Measurements from ENCODE around the gene THRA.

The THRA gene

DNA sequence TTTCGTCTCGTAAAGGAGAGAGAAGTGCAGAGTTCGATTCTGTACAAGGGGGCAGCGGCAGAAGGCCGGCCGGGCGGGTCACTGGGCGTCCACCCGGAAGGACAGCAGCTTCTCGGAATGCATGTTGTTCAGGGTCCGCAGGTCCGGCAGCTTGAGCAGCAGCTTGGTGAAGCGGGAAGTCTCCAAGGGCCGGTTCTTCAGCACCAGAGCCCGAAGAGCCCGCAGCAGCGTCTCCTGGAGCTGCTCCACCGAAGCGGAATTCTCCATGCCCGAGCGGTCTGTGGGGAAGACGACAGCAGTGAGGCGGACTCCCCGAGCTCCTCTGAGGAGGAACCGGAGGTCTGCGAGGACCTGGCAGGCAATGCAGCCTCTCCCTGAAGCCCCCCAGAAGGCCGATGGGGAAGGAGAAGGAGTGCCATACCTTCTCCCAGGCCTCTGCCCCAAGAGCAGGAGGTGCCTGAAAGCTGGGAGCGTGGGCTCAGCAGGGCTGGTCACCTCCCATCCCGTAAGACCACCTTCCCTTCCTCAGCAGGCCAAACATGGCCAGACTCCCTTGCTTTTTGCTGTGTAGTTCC is 30.3 kb downstream of the THRA start:
- H3K36me3 ChIP-seq (replicated peaks), result peaks cover 38% of the 10 kb centered on the region
- TF ChIP-seq, protein P1, sequence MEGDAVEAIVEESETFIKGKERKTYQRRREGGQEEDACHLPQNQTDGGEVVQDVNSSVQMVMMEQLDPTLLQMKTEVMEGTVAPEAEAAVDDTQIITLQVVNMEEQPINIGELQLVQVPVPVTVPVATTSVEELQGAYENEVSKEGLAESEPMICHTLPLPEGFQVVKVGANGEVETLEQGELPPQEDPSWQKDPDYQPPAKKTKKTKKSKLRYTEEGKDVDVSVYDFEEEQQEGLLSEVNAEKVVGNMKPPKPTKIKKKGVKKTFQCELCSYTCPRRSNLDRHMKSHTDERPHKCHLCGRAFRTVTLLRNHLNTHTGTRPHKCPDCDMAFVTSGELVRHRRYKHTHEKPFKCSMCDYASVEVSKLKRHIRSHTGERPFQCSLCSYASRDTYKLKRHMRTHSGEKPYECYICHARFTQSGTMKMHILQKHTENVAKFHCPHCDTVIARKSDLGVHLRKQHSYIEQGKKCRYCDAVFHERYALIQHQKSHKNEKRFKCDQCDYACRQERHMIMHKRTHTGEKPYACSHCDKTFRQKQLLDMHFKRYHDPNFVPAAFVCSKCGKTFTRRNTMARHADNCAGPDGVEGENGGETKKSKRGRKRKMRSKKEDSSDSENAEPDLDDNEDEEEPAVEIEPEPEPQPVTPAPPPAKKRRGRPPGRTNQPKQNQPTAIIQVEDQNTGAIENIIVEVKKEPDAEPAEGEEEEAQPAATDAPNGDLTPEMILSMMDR (IDR thresholded peaks at IDR 0.05; ENCODE audit: low read depth, low read length, missing control alignments), result no peak
- in situ Hi-C loops (cut with HindIII; ENCODE audit: low pct_ligation_motif_present, low sequenced_read_pairs), result no loop called here

DNA sequence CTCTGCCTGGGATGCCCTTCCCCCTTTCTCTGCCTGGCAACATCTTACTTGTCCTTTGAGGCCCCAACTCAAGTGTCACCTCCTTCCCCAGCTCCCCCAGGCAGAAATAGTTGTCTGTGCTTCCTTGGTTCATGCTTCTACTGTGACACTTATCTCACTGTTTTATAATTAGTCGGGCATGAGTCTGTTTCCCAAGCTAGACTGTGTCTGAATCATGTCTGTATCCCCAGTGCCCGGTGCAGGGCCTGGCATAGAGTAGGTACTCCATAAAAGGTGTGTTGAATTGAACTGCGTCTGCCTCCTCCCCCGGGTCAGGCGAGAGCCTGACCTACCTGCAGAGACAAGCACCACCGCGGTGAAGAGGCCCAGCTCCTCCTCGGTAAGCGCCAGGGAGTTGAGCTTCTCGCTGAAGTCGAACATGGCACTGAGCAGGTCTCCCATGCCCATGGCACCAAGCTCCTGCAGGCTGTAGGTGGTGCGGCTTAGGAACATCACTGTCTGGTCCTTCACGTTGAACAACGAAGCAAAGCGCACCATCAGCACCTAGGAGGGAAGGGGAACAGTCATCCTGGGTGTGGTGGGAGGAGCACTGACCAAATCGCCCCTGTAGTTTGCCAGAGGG is 30.9 kb downstream of the THRA start:
- TF ChIP-seq, protein P1 (IDR thresholded peaks at IDR 0.05; ENCODE audit: low read depth, low read length, missing control alignments), result no peak
- no peak for DNase-seq
- Histone ChIP-seq H3K4me3 (ENCODE audit: low read depth, low read length) (no peak overlapping the region), H3K36me3 (replicated peaks) (peaks cover 38% of the 10 kb centered on the region), H3K27me3 (replicated peaks) (no peaks in the 10 kb centered on the region), H3K27ac (no peak overlapping the region)
- in situ Hi-C loops (cut with HindIII; ENCODE audit: low pct_ligation_motif_present, low sequenced_read_pairs), result no loop called here

More for the DNA sequence above, 30.3 kb downstream of the THRA start:
- Histone ChIP-seq H3K27me3 (replicated peaks) (no peaks in the 10 kb centered on the region), H3K27ac (no peak overlapping the region), H3K4me3 (ENCODE audit: low read depth, low read length) (no peak overlapping the region)
- DNase-seq, result no peak

DNA sequence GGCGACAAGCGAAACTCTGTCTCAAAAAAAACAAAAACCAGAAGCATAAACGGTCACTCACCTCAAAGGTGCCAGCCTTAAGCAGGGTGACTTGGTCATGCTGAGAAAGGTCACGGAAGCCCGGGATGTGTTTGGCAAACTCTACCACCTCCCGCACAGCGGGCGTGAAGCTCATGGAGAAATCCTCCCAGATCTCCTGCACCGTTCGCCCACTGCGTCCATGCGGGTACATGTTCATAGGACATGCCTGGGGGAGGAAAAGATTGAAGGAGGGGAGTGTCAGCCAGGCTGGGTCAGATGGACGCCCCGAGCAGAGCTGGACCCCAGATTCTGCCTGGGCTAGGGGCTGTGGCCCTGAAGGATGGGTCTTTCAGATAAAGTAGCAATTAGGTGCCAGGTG is 32.1 kb downstream of the THRA start:
- Histone ChIP-seq H3K27me3 (replicated peaks) (no peaks in the 10 kb centered on the region), H3K36me3 (replicated peaks) (peaks cover 31% of the 10 kb centered on the region), H3K27ac (no peak overlapping the region), H3K4me3 (ENCODE audit: low read depth, low read length) (no peak overlapping the region)
- TF ChIP-seq, protein P1 (IDR thresholded peaks at IDR 0.05; ENCODE audit: low read depth, low read length, missing control alignments), result no peak
- DNase-seq, result no peak
- in situ Hi-C loops (cut with HindIII; ENCODE audit: low pct_ligation_motif_present, low sequenced_read_pairs), result no loop called here

DNA sequence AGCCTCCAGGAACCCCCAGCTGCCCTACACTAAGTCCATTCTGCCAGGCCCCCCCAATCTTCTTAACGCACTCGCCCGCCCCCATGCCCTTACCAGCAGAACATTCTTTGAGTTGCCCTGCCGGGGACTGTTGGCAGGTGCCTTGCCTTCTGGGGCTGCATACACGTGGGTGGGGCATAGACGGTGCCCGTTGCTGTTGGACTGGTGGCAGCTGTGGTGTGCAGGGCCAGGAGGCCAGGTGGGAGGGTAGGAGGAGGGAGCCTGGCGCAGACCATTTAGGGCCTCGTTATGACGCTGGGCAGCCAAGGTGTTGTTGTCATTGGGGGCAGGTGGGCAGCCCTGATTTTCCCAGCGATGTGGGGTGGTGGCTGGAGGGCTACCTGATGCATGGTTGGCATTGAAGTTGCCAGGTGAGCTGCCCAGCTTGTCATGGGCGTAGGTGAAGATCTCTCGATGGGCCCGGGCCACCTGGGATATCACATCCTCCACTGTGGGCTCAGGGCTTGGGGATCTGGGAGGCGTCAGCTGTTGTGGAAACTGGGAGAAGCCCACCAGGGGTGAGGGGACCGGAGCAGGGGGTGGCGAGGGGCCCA is 32.7 kb downstream of the THRA start:
- no peak overlapping the region for H3K4me3 ChIP-seq (ENCODE audit: low read depth, low read length)
- in situ Hi-C loops (cut with HindIII; ENCODE audit: low pct_ligation_motif_present, low sequenced_read_pairs), result no loop called here
- peaks cover 28% of the 10 kb centered on the region for H3K36me3 ChIP-seq (replicated peaks)
- no peaks in the 10 kb centered on the region for H3K27me3 ChIP-seq (replicated peaks)
- no peak overlapping the region for H3K27ac ChIP-seq
- no peak for DNase-seq
- TF ChIP-seq, protein P1 (IDR thresholded peaks at IDR 0.05; ENCODE audit: low read depth, low read length, missing control alignments), result no peak

DNA sequence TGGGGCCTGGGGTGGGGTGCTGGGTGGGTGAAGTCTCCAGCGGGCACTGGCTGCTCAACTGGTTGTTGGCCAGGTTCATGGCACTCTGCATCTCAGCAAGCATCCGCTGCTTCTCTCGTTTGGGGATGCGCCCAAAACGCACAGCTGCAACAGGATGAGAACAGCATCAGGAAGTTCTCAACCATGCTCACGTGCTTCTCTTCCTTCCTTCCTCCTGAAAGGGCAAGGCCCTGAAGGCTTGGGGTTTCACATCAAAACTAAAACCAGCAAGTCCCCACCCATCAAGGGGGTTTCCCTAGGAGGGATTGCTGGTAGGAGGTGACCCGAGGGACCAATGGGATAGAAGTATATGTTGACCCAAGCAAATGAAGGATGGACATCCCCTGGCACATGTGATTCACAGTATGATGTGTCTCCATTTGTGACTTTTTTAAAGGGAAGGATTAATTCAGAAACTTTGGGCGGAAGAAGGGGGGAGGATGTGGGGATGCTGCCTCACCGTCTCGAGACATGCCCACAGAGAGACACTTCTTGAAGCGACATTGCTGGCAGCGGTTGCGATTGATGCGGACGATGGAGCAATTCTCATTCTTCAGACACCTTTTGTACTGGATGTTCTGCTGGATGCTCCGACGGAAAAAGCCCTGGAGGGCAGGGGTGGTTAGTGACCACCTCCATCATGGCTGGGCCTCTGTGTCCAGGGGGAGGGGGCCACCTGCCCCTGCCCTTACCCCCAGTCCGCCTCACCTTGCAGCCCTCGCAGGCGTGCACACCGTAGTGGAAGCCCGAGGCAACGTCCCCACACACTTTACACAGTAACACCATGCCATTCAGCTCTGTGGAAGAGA is 33.4 kb downstream of the THRA start:
- in situ Hi-C loops (cut with HindIII; ENCODE audit: low pct_ligation_motif_present, low sequenced_read_pairs), result no loop called here
- no peak overlapping the region for H3K27ac ChIP-seq
- DNase-seq, result no peak
- H3K36me3 ChIP-seq (replicated peaks), result peaks cover 27% of the 10 kb centered on the region
- H3K4me3 ChIP-seq (ENCODE audit: low read depth, low read length), result no peak overlapping the region
- TF ChIP-seq, protein P1 (IDR thresholded peaks at IDR 0.05; ENCODE audit: low read depth, low read length, missing control alignments), result no peak
- no peaks in the 10 kb centered on the region for H3K27me3 ChIP-seq (replicated peaks)
